Measurements from ENCODE around the gene LRFN3. TPM values are rescaled to one million over a fixed set of nuclear protein-coding genes. Genes with fewer than 3 reads are reported as not detected.

The LRFN3 gene
- total RNA-seq, 2 experiments from 2014 or later, result 4.2 to 4.5 TPM

DNA sequence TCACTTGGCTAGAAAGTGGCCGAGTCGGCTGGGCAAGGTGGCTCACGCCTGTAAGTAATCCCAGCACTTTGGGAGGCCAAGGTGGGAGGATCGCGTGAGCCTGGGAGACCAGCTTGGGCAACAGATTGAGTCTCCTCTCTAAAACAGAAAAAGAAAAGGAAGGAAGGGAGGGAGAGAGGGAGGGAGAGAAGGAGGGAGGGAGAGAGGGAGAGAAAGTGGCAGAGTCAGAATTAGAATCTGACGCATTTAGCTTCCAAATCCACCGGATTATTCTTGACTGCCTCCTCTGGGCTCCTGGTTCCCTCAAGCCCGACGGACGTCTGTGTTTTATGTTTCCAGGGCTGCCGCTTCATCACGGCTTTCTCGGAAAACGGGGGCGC lies 22.5 kb downstream of the LRFN3 start:
- Mint-ChIP-seq H3K27ac (peak overlapping the region; percentile 77), H3K36me3 (ENCODE audit: low read depth) (no peaks in the 10 kb centered on the region), H3K27me3 (peaks cover 3% of the 10 kb centered on the region), H3K4me1 (ENCODE audit: low read depth) (peaks cover 54% of the 10 kb centered on the region), H3K4me3 (peak overlapping the region; percentile 85), H3K9me3 (no peaks in the 10 kb centered on the region)
- TF ChIP-seq, protein P1, sequence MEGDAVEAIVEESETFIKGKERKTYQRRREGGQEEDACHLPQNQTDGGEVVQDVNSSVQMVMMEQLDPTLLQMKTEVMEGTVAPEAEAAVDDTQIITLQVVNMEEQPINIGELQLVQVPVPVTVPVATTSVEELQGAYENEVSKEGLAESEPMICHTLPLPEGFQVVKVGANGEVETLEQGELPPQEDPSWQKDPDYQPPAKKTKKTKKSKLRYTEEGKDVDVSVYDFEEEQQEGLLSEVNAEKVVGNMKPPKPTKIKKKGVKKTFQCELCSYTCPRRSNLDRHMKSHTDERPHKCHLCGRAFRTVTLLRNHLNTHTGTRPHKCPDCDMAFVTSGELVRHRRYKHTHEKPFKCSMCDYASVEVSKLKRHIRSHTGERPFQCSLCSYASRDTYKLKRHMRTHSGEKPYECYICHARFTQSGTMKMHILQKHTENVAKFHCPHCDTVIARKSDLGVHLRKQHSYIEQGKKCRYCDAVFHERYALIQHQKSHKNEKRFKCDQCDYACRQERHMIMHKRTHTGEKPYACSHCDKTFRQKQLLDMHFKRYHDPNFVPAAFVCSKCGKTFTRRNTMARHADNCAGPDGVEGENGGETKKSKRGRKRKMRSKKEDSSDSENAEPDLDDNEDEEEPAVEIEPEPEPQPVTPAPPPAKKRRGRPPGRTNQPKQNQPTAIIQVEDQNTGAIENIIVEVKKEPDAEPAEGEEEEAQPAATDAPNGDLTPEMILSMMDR (IDR thresholded peaks at IDR 0.05), result no peak
- Histone ChIP-seq H3K4me3 (ENCODE audit: low read length) (peak overlapping the region; percentile 47), H3K27ac (ENCODE audit: low read depth in 1 of 2, low read length in 2 of 2) (peak overlapping the region in 1 of 2 donors; percentile 9), H3K9me3 (ENCODE audit: control insufficient read depth in 1 of 2, insufficient read depth in 1 of 2, low read length in 2 of 2) (no peaks in the 10 kb centered on the region), H3K27me3 (ENCODE audit: control insufficient read depth in 1 of 2, insufficient read depth in 2 of 2, low read length in 2 of 2) (no peaks in the 10 kb centered on the region), H3K36me3 (ENCODE audit: insufficient read depth, low read length) (no peaks in the 10 kb centered on the region), H3K4me1 (ENCODE audit: insufficient read depth, low read length) (peaks cover 54% of the 10 kb centered on the region)
- POLR2A ChIA-PET, result interaction anchor here (0.7 to 1.7 kb wide), 12 partner anchors 9 to 216 kb away, joined by 3 to 9 read pairs (median 4); partner anchors contain the start of genes ALKBH6, IGFLR1, LIN37 and THAP8
- DNase-seq (no peak), ATAC-seq (ENCODE audit: poor library complexity) (no peak)
- intact Hi-C loops (cut with DNase I, micrococcal nuclease), result loop anchor here (5.0 kb wide), 3 partner anchors 54 to 214 kb away; partner anchors contain the start of genes ALKBH6 (in 1 of the 2), THAP8 (in 1 of the 2) and WDR62 (in 1 of the 2)
- CTCF ChIA-PET, result interaction anchor here (0.6 to 1.8 kb wide), 21 partner anchors 11 to 1967 kb away, joined by 3 to 7 read pairs (median 3); partner anchors contain the start of genes ALKBH6, KIRREL2, LIN37 and POLR2I

- peaks cover 4% of the 10 kb centered on the region for H3K27me3 Mint-ChIP-seq
- peak; percentile 98 for ATAC-seq (ENCODE audit: poor library complexity)
- peak overlapping the region; percentile 51 for H3K4me3 Mint-ChIP-seq
- intact Hi-C loops (cut with DNase I, micrococcal nuclease), result loop anchor here (5.0 kb wide), 3 partner anchors 53 to 213 kb away; partner anchors contain the start of genes ALKBH6 (in 1 of the 2), THAP8 (in 1 of the 2) and WDR62 (in 1 of the 2)
- H3K9me3 ChIP-seq (ENCODE audit: control insufficient read depth in 1 of 2, insufficient read depth in 1 of 2, low read length in 2 of 2), result no peaks in the 10 kb centered on the region
- peak overlapping the region; percentile 1 to 9 for H3K27ac ChIP-seq (ENCODE audit: low read depth in 1 of 2, low read length in 2 of 2)
- H3K36me3 Mint-ChIP-seq (ENCODE audit: low read depth), result no peaks in the 10 kb centered on the region
- ChIA-PET POLR2A (interaction anchor here (0.7 to 1.7 kb wide), 11 partner anchors 10 to 217 kb away, joined by 3 to 9 read pairs (median 4); partner anchors contain the start of genes ALKBH6, IGFLR1, LIN37 and THAP8), CTCF (interaction anchor here (0.6 to 1.8 kb wide), 22 partner anchors 10 to 1966 kb away, joined by 3 to 7 read pairs (median 3); partner anchors contain the start of genes ALKBH6, KIRREL2, LIN37 and POLR2I)
- no peaks in the 10 kb centered on the region for H3K27me3 ChIP-seq (ENCODE audit: control insufficient read depth in 1 of 2, insufficient read depth in 2 of 2, low read length in 2 of 2)
- H3K4me3 ChIP-seq (ENCODE audit: low read length), result peak overlapping the region; percentile 64
- TF ChIP-seq, protein P1 (IDR thresholded peaks at IDR 0.05), result peak; percentile 95
- no peaks in the 10 kb centered on the region for H3K36me3 ChIP-seq (ENCODE audit: insufficient read depth, low read length)
- H3K9me3 Mint-ChIP-seq, result no peaks in the 10 kb centered on the region
- peak; percentile 71 to 95 (median 83) for DNase-seq
- peaks cover 48% of the 10 kb centered on the region for H3K4me1 Mint-ChIP-seq (ENCODE audit: low read depth)
- peaks cover 48% of the 10 kb centered on the region for H3K4me1 ChIP-seq (ENCODE audit: insufficient read depth, low read length)
- no peak overlapping the region for H3K27ac Mint-ChIP-seq
Observed at GRCh38 chr19:35959040-35959967, 23.1 kb downstream of the LRFN3 start.

- POLR2A ChIA-PET, result interaction anchor here (1.7 kb wide), 1 partner anchor 34 kb away, joined by 4 read pairs; no protein-coding TSS in a partner anchor
- Mint-ChIP-seq H3K27me3 (peaks cover 4% of the 10 kb centered on the region), H3K27ac (no peak overlapping the region), H3K4me3 (peak overlapping the region; percentile 51), H3K36me3 (ENCODE audit: low read depth) (no peaks in the 10 kb centered on the region), H3K9me3 (no peaks in the 10 kb centered on the region), H3K4me1 (ENCODE audit: low read depth) (peaks cover 46% of the 10 kb centered on the region)
- H3K27me3 ChIP-seq (ENCODE audit: control insufficient read depth in 1 of 2, insufficient read depth in 2 of 2, low read length in 2 of 2), result no peaks in the 10 kb centered on the region
- intact Hi-C loops (cut with DNase I, micrococcal nuclease), result loop anchor here (5.0 kb wide), 3 partner anchors 52 to 212 kb away; partner anchors contain the start of genes ALKBH6 (in 1 of the 2), THAP8 (in 1 of the 2) and WDR62 (in 1 of the 2)
- H3K4me3 ChIP-seq (ENCODE audit: low read length), result peak overlapping the region; percentile 64
- DNase-seq (no peak), ATAC-seq (ENCODE audit: poor library complexity) (no peak)
- no peaks in the 10 kb centered on the region for H3K9me3 ChIP-seq (ENCODE audit: control insufficient read depth in 1 of 2, insufficient read depth in 1 of 2, low read length in 2 of 2)
- TF ChIP-seq, protein P1 (IDR thresholded peaks at IDR 0.05), result no peak
- no peaks in the 10 kb centered on the region for H3K36me3 ChIP-seq (ENCODE audit: insufficient read depth, low read length)
- H3K4me1 ChIP-seq (ENCODE audit: insufficient read depth, low read length), result peaks cover 42% of the 10 kb centered on the region
- CTCF ChIA-PET, result interaction anchor here (1.7 to 1.8 kb wide), 3 partner anchors 54 to 212 kb away, joined by 5 to 7 read pairs (median 7); partner anchors contain the start of genes ALKBH6 and LIN37
- H3K27ac ChIP-seq (ENCODE audit: low read depth in 1 of 2, low read length in 2 of 2), result no peak overlapping the region
Observed at GRCh38 chr19:35959968-35960320, 23.8 kb downstream of the LRFN3 start.
